Neural cell (in vitro differentiated cells): Measurements from ENCODE around the gene PHKG1. TPM values are rescaled to one million over a fixed set of nuclear protein-coding genes. Genes with fewer than 3 reads are reported as not detected.
A peak's percentile ranks its signal among the peaks of the same experiment; 100 is the strongest.
"Not testable (repeated sequence)": the region's sequence is repeated elsewhere in the genome, so short reads cannot be mapped to it uniquely, and the experiment has no call there.

Experiments
- H2AFZ ChIP-seq: fragments of 200-600, 300-800 bp; sonication (generic), shearing (Covaris generic); 2 replicates; pipeline ENCODE4 v1.6.0; 2014; ENCODE audit warnings: low read depth, mild to moderate bottlenecking, antibody characterized with exemption, low read length, moderate library complexity
- H3F3A ChIP-seq: fragments of 200-600 bp; shearing (Covaris generic); 2 replicates; pipeline ENCODE4 v1.6.1; 2016; ENCODE audit warnings: mild to moderate bottlenecking, moderate library complexity, mixed read lengths, antibody characterized with exemption, low read length; ENCODE audit not compliant: insufficient read depth, poor library complexity, severe bottlenecking
- H3K27ac ChIP-seq: fragments of 200-600, 300-800 bp; sonication (generic), shearing (Covaris generic); 2 replicates; pipeline ENCODE4 v1.5.1; 2014; ENCODE audit warnings: mild to moderate bottlenecking, low read length, moderate library complexity
- H3K27me3 ChIP-seq: fragments of 300-800, 200-600 bp; sonication (generic), shearing (Covaris generic); 2 replicates; pipeline ENCODE4 v1.6.0; 2014; ENCODE audit warnings: mild to moderate bottlenecking, low read depth, low read length, moderate library complexity; ENCODE audit not compliant: insufficient read depth
- H3K36me3 ChIP-seq: fragments of 300-800, 200-600 bp; sonication (generic), shearing (Covaris generic); 2 replicates; pipeline ENCODE4 v1.5.1; 2014; ENCODE audit warnings: mild to moderate bottlenecking, antibody characterized with exemption, low read length, moderate library complexity; ENCODE audit not compliant: insufficient read depth
- H3K4me2 ChIP-seq: fragments of 300-800, 200-600 bp; sonication (generic), shearing (Covaris generic); 2 replicates; pipeline ENCODE4 v1.6.0; 2014; ENCODE audit warnings: mild to moderate bottlenecking, low read length
- H3K4me3 ChIP-seq: fragments of 300-800, 200-600 bp; sonication (generic), shearing (Covaris generic); 2 replicates; pipeline ENCODE4 v1.5.1; 2014; ENCODE audit warnings: mild to moderate bottlenecking, low read length, moderate library complexity
- H3K79me2 ChIP-seq: fragments of 200-600 bp; shearing (Covaris generic); replicated peaks from 2 replicates; pipeline ENCODE4 v1.6.0; 2014; ENCODE audit warnings: mild to moderate bottlenecking, low read length, moderate library complexity; ENCODE audit not compliant: insufficient read depth
- H3K9ac ChIP-seq: fragments of 300-800, 200-600 bp; sonication (generic), shearing (Covaris generic); 2 replicates; pipeline ENCODE4 v1.6.1; 2016; ENCODE audit warnings: mild to moderate bottlenecking, low read length, mixed read lengths
- H3K9me2 ChIP-seq: fragments of 200-600 bp; shearing (Covaris generic); 2 replicates; pipeline ENCODE4 v1.6.1; 2016; ENCODE audit warnings: mild to moderate bottlenecking, low read length, mixed read lengths; ENCODE audit not compliant: insufficient read depth
- H3K9me3 ChIP-seq: fragments of 200-600, 300-800 bp; sonication (generic), shearing (Covaris generic); 2 replicates; pipeline ENCODE4 v1.6.1; 2016; ENCODE audit warnings: mild to moderate bottlenecking, mixed run types, low read length, moderate library complexity, mixed read lengths
- H4K20me1 ChIP-seq: fragments of 200-600 bp; shearing (Covaris generic); 2 replicates; pipeline ENCODE4 v1.6.1; 2016; ENCODE audit warnings: mild to moderate bottlenecking, mixed run types; ENCODE audit not compliant: insufficient read depth
- CTCF ChIP-seq: fragments of 450-650 bp; IDR thresholded peaks from 2 replicates; pipeline ENCODE4 v1.5.1; 2014; ENCODE audit warnings: antibody characterized with exemption, mild to moderate bottlenecking, moderate library complexity; ENCODE audit not compliant: poor library complexity, severe bottlenecking
- EP300 ChIP-seq: fragments of 450-650 bp; conservative IDR thresholded peaks from 2 replicates; pipeline ENCODE4 v1.6.1; 2014; ENCODE audit warnings: antibody characterized with exemption, mild to moderate bottlenecking, moderate library complexity; ENCODE audit not compliant: poor library complexity, severe bottlenecking
- EZH2 ChIP-seq: fragments of 200-600, 300-800 bp; shearing (Covaris generic), sonication (generic); IDR thresholded peaks from 2 replicates; pipeline ENCODE4 v1.6.1; 2014; ENCODE audit warnings: antibody characterized with exemption, low read length, borderline replicate concordance, mild to moderate bottlenecking; ENCODE audit not compliant: insufficient read depth, poor library complexity, severe bottlenecking
- MXI1 ChIP-seq: fragments of 450-650 bp; conservative IDR thresholded peaks from 2 replicates; pipeline ENCODE4 v1.6.1; 2014; ENCODE audit warnings: antibody characterized with exemption, mild to moderate bottlenecking; ENCODE audit not compliant: poor library complexity, severe bottlenecking
- POLR2AphosphoS5 ChIP-seq: IDR thresholded peaks from 2 replicates; pipeline ENCODE4 v1.6.1; 2012
- RAD21 ChIP-seq: fragments of 450-650 bp; conservative IDR thresholded peaks from 2 replicates; pipeline ENCODE4 v1.6.1; 2014; ENCODE audit warnings: antibody characterized with exemption, mild to moderate bottlenecking, moderate library complexity
- REST ChIP-seq: IDR thresholded peaks from 2 replicates; pipeline ENCODE4 v1.6.1; 2012; ENCODE audit warnings: borderline replicate concordance
- SMC3 ChIP-seq: fragments of 450-650 bp; conservative IDR thresholded peaks from 2 replicates; pipeline ENCODE4 v1.6.1; 2014; ENCODE audit warnings: antibody characterized with exemption, mild to moderate bottlenecking, moderate library complexity; ENCODE audit not compliant: poor library complexity
- TAF1 ChIP-seq: IDR thresholded peaks from 2 replicates; pipeline ENCODE4 v1.6.1; 2012; ENCODE audit warnings: low read depth
- polyA plus RNA-seq: library from polyadenylated mRNA; depleted of rRNA; stranded (reverse); fragments of >200 nt; gene quantifications from 2 replicates; pipeline ENCODE4 v1.2.3, GENCODE V29; 2014

Gene PHKG1
- polyA plus RNA-seq, 1 donor from 2014 or later = 2.6 TPM

GRCh38 chr7:56033671-56034432 is 58.9 kb downstream of the PHKG1 start:
- peak overlapping the region; percentile 51 for H2AFZ ChIP-seq

GRCh38 chr7:56032578-56032977 is 60.2 kb downstream of the PHKG1 start:
- H3K36me3 ChIP-seq, H3K4me2 ChIP-seq, H3K4me3 ChIP-seq: not testable (repeated sequence)

More at GRCh38 chr7:56033671-56034432, 58.9 kb downstream of the PHKG1 start:
- no peaks in the 10 kb centered on the region for H3K27me3 ChIP-seq
- H3K4me2 ChIP-seq = peak overlapping the region; percentile 69
- TF ChIP-seq EP300 = no peak
- TF ChIP-seq TAF1 = no peak
- TF ChIP-seq MXI1 = peak; percentile 48
- TF ChIP-seq RAD21 = no peak
- TF ChIP-seq SMC3 = no peak
- TF ChIP-seq EZH2 = no peak
- peak; percentile 25 for TF ChIP-seq REST
- TF ChIP-seq CTCF = peak; percentile 47
- TF ChIP-seq POLR2AphosphoS5 = peak; percentile 15
- peak overlapping the region; percentile 71 for H3K4me3 ChIP-seq
- no peaks in the 10 kb centered on the region for H4K20me1 ChIP-seq
- no peaks in the 10 kb centered on the region for H3K9me3 ChIP-seq
- no peaks in the 10 kb centered on the region for H3K79me2 ChIP-seq
- no peaks in the 10 kb centered on the region for H3F3A ChIP-seq
- H3K9me2 ChIP-seq = no peaks in the 10 kb centered on the region
- H3K36me3 ChIP-seq = no peaks in the 10 kb centered on the region
- H3K27ac ChIP-seq = no peak overlapping the region
- H3K9ac ChIP-seq = peak overlapping the region; percentile 51

GRCh38 chr7:56031556-56031955 is 61.2 kb downstream of the PHKG1 start:
- H3K9me3 ChIP-seq, H3K27ac ChIP-seq, H3K9ac ChIP-seq, H3K4me2 ChIP-seq, H3K27me3 ChIP-seq, H3K79me2 ChIP-seq, H3K36me3 ChIP-seq, H3K4me3 ChIP-seq, H4K20me1 ChIP-seq, H3K9me2 ChIP-seq, H2AFZ ChIP-seq, H3F3A ChIP-seq: not testable (repeated sequence)

More at GRCh38 chr7:56032578-56032977, 60.2 kb downstream of the PHKG1 start:
- H3F3A ChIP-seq, H3K9me2 ChIP-seq, H2AFZ ChIP-seq, H3K27me3 ChIP-seq, H3K79me2 ChIP-seq, H4K20me1 ChIP-seq, H3K27ac ChIP-seq, H3K9me3 ChIP-seq, H3K9ac ChIP-seq: not testable (repeated sequence)
